Hepatocyte (in vitro differentiated cells): ENCODE measurements around the gene ITIH1. TPM values are rescaled to one million over a fixed set of nuclear protein-coding genes. Genes with fewer than 3 reads are reported as not detected.

Source experiments
- DNase-seq: peaks from one replicate; pipeline ENCODE4 v3.0.0-alpha.2; 2016; ENCODE audit warnings: low spot score
- H2AFZ ChIP-seq: fragments of 200-600 bp; sonication (generic); 2 replicates; pipeline ENCODE4 v1.6.0; 2016; ENCODE audit warnings: antibody characterized with exemption, mild to moderate bottlenecking
- H3K27ac ChIP-seq: fragments of 200-600 bp; sonication (generic); 2 replicates; pipeline ENCODE4 v1.5.1; 2016; ENCODE audit warnings: mild to moderate bottlenecking
- H3K27me3 ChIP-seq: fragments of 200-600 bp; sonication (generic); 2 replicates; pipeline ENCODE4 v1.6.1; 2016
- H3K36me3 ChIP-seq: fragments of 200-600 bp; sonication (generic); replicated peaks from 2 replicates; pipeline ENCODE4 v1.5.1; 2016; ENCODE audit warnings: low read depth; ENCODE audit not compliant: insufficient read depth
- H3K4me1 ChIP-seq: fragments of 200-600 bp; sonication (generic); 2 replicates; pipeline ENCODE4 v1.5.1; 2016; ENCODE audit warnings: mild to moderate bottlenecking, moderate library complexity; ENCODE audit not compliant: insufficient read depth
- H3K4me2 ChIP-seq: fragments of 200-600 bp; sonication (generic); 2 replicates; pipeline ENCODE4 v1.6.0; 2016
- H3K4me3 ChIP-seq: fragments of 200-600 bp; sonication (generic); 2 replicates; pipeline ENCODE4 v1.5.1; 2016; ENCODE audit warnings: mild to moderate bottlenecking
- H3K79me2 ChIP-seq: fragments of 200-600 bp; sonication (generic); 2 replicates; pipeline ENCODE4 v1.6.0; 2017; ENCODE audit warnings: mild to moderate bottlenecking
- H3K9me2 ChIP-seq: fragments of 200-600 bp; sonication (generic); replicated peaks from 2 replicates; pipeline ENCODE4 v1.6.0; 2017; ENCODE audit warnings: mild to moderate bottlenecking; ENCODE audit not compliant: insufficient read depth
- H3K9me3 ChIP-seq: fragments of 200-600 bp; sonication (generic); 2 replicates; pipeline ENCODE4 v1.5.1; 2016; ENCODE audit warnings: low read depth, mild to moderate bottlenecking
- H4K20me1 ChIP-seq: fragments of 200-600 bp; sonication (generic); 2 replicates; pipeline ENCODE4 v1.6.0; 2016; ENCODE audit warnings: mild to moderate bottlenecking; ENCODE audit not compliant: insufficient read depth, poor library complexity, severe bottlenecking
- CTCF ChIP-seq: fragments of 200-600 bp; sonication (generic); IDR thresholded peaks from 2 replicates; pipeline ENCODE4 v1.5.1; 2016; ENCODE audit warnings: antibody characterized with exemption, mild to moderate bottlenecking; ENCODE audit not compliant: poor library complexity
- EZH2 ChIP-seq: fragments of 200-600 bp; sonication (generic); IDR thresholded peaks from 2 replicates; pipeline ENCODE4 v1.6.1; 2016; ENCODE audit warnings: antibody characterized with exemption, mild to moderate bottlenecking, borderline replicate concordance
- EZH2phosphoT487 ChIP-seq: fragments of 200-600 bp; sonication (generic); IDR thresholded peaks from one replicate; pipeline ENCODE4 v1.6.1; 2018; ENCODE audit warnings: antibody characterized with exemption, mild to moderate bottlenecking, low read depth, moderate library complexity; ENCODE audit not compliant: unreplicated experiment, severe bottlenecking
- WGBS: methylation state at CpG from one replicate; pipeline ENCODE4 v1.1.6; 2016; ENCODE audit warnings: low lambda C conversion rate; ENCODE audit errors: missing lambda C conversion rate; 5-methylcytosine and 5-hydroxymethylcytosine counted together
- polyA plus RNA-seq: library from polyadenylated mRNA; unstranded; fragments of >200 nt; fragmentation: Nextera tagmentation; extraction: Ambion mirVana; gene quantifications from 2 replicates; pipeline ENCODE4 v1.2.1, GENCODE V29; 2016
- total RNA-seq: library from RNA; depleted of rRNA; stranded (reverse); fragments of >200 nt; gene quantifications from 2 replicates; pipeline ENCODE4 v1.2.3, GENCODE V29; 2014

The ITIH1 gene
- total and polyA plus RNA-seq, 2 experiments from 2014 or later, result 154 to 250 TPM

- Histone ChIP-seq H3K9me3 (no peaks in the 10 kb centered on the region), H3K27ac (no peak overlapping the region), H3K27me3 (no peaks in the 10 kb centered on the region), H3K4me3 (no peak overlapping the region), H3K4me2 (no peak overlapping the region), H3K79me2 (no peaks in the 10 kb centered on the region), H3K9me2 (no peaks in the 10 kb centered on the region), H4K20me1 (no peaks in the 10 kb centered on the region), H3K4me1 (no peaks in the 10 kb centered on the region), H3K36me3 (no peaks in the 10 kb centered on the region), H2AFZ (no peak overlapping the region)
- no peak for DNase-seq
- TF ChIP-seq CTCF (no peak), EZH2 (no peak), EZH2phosphoT487 (no peak)
- WGBS, result 81% methylated on average over 19 of the region's 19 CpGs
Observed at GRCh38 chr3:52786330-52787215, 9.2 kb downstream of the ITIH1 start.

- no peak for DNase-seq
- Histone ChIP-seq H3K4me3 (no peak overlapping the region), H3K4me2 (no peak overlapping the region), H3K79me2 (no peaks in the 10 kb centered on the region), H4K20me1 (no peaks in the 10 kb centered on the region), H3K27ac (no peak overlapping the region), H3K4me1 (no peaks in the 10 kb centered on the region), H2AFZ (no peak overlapping the region), H3K9me3 (no peaks in the 10 kb centered on the region), H3K27me3 (no peaks in the 10 kb centered on the region), H3K9me2 (no peaks in the 10 kb centered on the region), H3K36me3 (no peaks in the 10 kb centered on the region)
- TF ChIP-seq EZH2 (no peak), CTCF (no peak), EZH2phosphoT487 (no peak)
- 88% methylated on average over 11 of the region's 11 CpGs for WGBS
Observed at GRCh38 chr3:52787246-52787645, 9.8 kb downstream of the ITIH1 start.

- Histone ChIP-seq H3K79me2 (no peaks in the 10 kb centered on the region), H3K27me3 (no peaks in the 10 kb centered on the region), H4K20me1 (no peaks in the 10 kb centered on the region), H3K4me1 (no peaks in the 10 kb centered on the region), H3K4me3 (no peak overlapping the region), H3K9me3 (no peaks in the 10 kb centered on the region), H2AFZ (no peak overlapping the region), H3K36me3 (no peaks in the 10 kb centered on the region), H3K9me2 (no peaks in the 10 kb centered on the region), H3K4me2 (no peak overlapping the region), H3K27ac (no peak overlapping the region)
- DNase-seq, result no peak
- 74% methylated on average over 17 of the region's 17 CpGs for WGBS
- TF ChIP-seq EZH2phosphoT487, result no peak
- no peak for TF ChIP-seq EZH2
- TF ChIP-seq CTCF, result no peak
Observed at GRCh38 chr3:52787672-52788625, 10.6 kb downstream of the ITIH1 start.
